Caco-2 (cell line): ENCODE data around the gene PARS2. TPM values are rescaled to one million over a fixed set of nuclear protein-coding genes. Genes with fewer than 3 reads are reported as not detected.

ENCODE experiments used
- BruUV-seq: library from RNA; stranded (reverse); fragments of 400-500 nt; replicated peaks from 2 replicates; lab custom pipeline; 2021; lab: Mats Ljungman, UMichigan
- CTCF ChIA-PET: fragments of 300-600 bp; sonication (Branson Sonifier 250); formaldehyde crosslinking; loops from one replicate; lab custom pipeline; 2022; ENCODE audit warnings: antibody characterized with exemption; lab: Charles Lee
- POLR2A ChIA-PET: fragments of 300-600 bp; sonication (Branson Sonifier 250); formaldehyde crosslinking; loops from one replicate; lab custom pipeline; 2022; ENCODE audit warnings: antibody characterized with exemption; lab: Charles Lee
- DNase-seq, 2 experiments: peaks; one replicate each; pipeline versions ENCODE4 v3.0.0 to v3.0.0-alpha.2; 2020 to 2022
- H3K27me3 ChIP-seq: replicated peaks from 2 replicates; pipeline ENCODE4 v1.6.0; 2011; ENCODE audit warnings: low read length; ENCODE audit not compliant: control insufficient read depth, insufficient read depth
- H3K36me3 ChIP-seq: 2 replicates; pipeline ENCODE4 v1.5.1; 2011; ENCODE audit warnings: low read length; ENCODE audit not compliant: control insufficient read depth, insufficient read depth
- H3K4me1 ChIP-seq: fragments of 250-450 bp; sonication (Bioruptor Pico); 2 replicates; pipeline ENCODE4 v1.5.1; 2020; ENCODE audit warnings: mild to moderate bottlenecking
- H3K4me3 ChIP-seq: 2 replicates; pipeline ENCODE4 v1.5.1; 2011; ENCODE audit warnings: low read depth, mild to moderate bottlenecking, control low read depth, low read length
- H3K9me3 ChIP-seq: fragments of 250-450 bp; sonication (Bioruptor Pico); 2 replicates; pipeline ENCODE4 v1.5.1; 2020; ENCODE audit warnings: mild to moderate bottlenecking, moderate library complexity
- H3K27ac Mint-ChIP-seq: one replicate; pipeline ENCODE4 v1.8.0; 2022; ENCODE audit warnings: mixed read lengths; ENCODE audit not compliant: unreplicated experiment
- H3K27me3 Mint-ChIP-seq: one replicate; pipeline ENCODE4 v1.8.0; 2022; ENCODE audit warnings: mixed read lengths; ENCODE audit not compliant: insufficient read depth, unreplicated experiment
- H3K36me3 Mint-ChIP-seq: one replicate; pipeline ENCODE4 v1.8.0; 2022; ENCODE audit warnings: mild to moderate bottlenecking, mixed read lengths; ENCODE audit not compliant: insufficient read depth, unreplicated experiment
- H3K4me1 Mint-ChIP-seq: one replicate; pipeline ENCODE4 v1.8.0; 2022; ENCODE audit warnings: low read depth, mixed read lengths; ENCODE audit not compliant: unreplicated experiment
- H3K4me3 Mint-ChIP-seq: one replicate; pipeline ENCODE4 v1.8.0; 2022; ENCODE audit warnings: mild to moderate bottlenecking, moderate library complexity, mixed read lengths; ENCODE audit not compliant: unreplicated experiment
- H3K9me3 Mint-ChIP-seq: one replicate; pipeline ENCODE4 v1.8.0; 2022; ENCODE audit warnings: mixed read lengths; ENCODE audit not compliant: unreplicated experiment
- CTCF ChIP-seq, 2 experiments: fragments of 200-600 bp in 1 of 2; IDR thresholded peaks; 1 replicate in 1 of 2; 2 replicates in 1 of 2; pipeline versions ENCODE4 v1.5.1 to v1.8.0; 2011 to 2022; ENCODE audit warnings: antibody characterized with exemption in 1 of 2, control low read depth in 1 of 2, inconsistent platforms in 1 of 2, low read depth in 1 of 2, low read length in 1 of 2, mild to moderate bottlenecking in 1 of 2, moderate library complexity in 1 of 2; ENCODE audit not compliant: insufficient read depth in 1 of 2, severe bottlenecking in 1 of 2, unreplicated experiment in 1 of 2
- intact Hi-C: fragments of 100-400 bp; cut with micrococcal nuclease; formaldehyde crosslinking; loops from one replicate; pipeline ENCODE4 v1.10.0; 2022; ENCODE audit not compliant: unreplicated experiment
- total RNA-seq: library from RNA; stranded (reverse); gene quantifications from 2 replicates; pipeline ENCODE4 v1.2.3, GENCODE V29; 2022

Gene PARS2
- total RNA-seq, 1 experiment from 2014 or later, result 5.8 TPM

DNA sequence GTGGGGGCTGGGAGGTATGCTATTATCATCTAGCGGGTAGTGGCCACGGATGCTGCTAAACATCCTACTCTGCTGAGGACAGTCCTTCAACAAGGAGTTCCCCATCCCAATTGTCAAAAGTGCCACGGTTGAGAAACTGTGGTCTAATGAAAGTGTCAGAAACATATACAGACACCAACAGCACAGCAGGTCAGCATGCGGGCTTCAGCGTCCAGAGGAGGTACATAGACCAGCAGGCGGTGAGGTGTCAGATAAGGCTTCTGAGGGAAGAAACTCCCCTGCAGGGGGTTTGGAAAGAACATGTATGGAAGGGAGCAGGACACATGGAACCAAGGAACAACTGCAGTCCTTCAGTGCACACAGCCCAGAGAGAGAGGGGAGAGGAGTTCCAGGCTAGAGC is 53.5 kb downstream of the PARS2 start:
- Histone ChIP-seq H3K36me3 (no peaks in the 10 kb centered on the region), H3K4me3 (no peak overlapping the region), H3K9me3 (no peaks in the 10 kb centered on the region), H3K4me1 (no peaks in the 10 kb centered on the region), H3K27me3 (no peaks in the 10 kb centered on the region)
- Mint-ChIP-seq H3K27ac (no peak overlapping the region), H3K4me3 (no peak overlapping the region), H3K27me3 (peaks cover 2% of the 10 kb centered on the region), H3K4me1 (peaks cover 8% of the 10 kb centered on the region), H3K9me3 (no peaks in the 10 kb centered on the region), H3K36me3 (peaks cover 5% of the 10 kb centered on the region)
- ChIA-PET POLR2A (no interaction called here), CTCF (no interaction called here)
- no peak for TF ChIP-seq CTCF (IDR thresholded peaks at IDR 0.05; ENCODE audit: insufficient read depth in 1 of 2, low read depth in 1 of 2, low read length in 1 of 2, severe bottlenecking in 1 of 2, unreplicated experiment in 1 of 2)
- no peak for DNase-seq
- BruUV-seq, result no TSS peak
- intact Hi-C loops, result no loop called here

DNA sequence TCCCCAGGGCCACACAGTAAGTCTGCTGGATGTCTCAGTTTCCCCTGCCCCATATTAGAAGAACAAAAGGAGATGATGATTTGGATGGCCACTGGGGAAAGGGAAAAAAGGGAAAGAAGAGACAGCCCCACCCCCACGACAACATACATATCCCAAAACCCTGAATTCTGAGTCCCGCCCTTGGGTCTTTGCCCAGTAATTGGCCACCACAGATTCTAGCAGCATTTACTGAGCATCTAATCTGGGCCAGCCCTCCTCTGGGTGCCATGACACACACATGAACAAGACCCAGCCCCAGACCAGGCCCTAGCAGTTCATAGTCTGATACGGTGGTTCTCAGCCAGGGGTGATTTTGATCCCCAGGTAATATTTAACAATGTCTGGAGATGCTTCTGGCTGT is 53.9 kb downstream of the PARS2 start:
- Histone ChIP-seq H3K9me3 (no peaks in the 10 kb centered on the region), H3K27me3 (no peaks in the 10 kb centered on the region), H3K36me3 (no peaks in the 10 kb centered on the region), H3K4me1 (no peaks in the 10 kb centered on the region), H3K4me3 (no peak overlapping the region)
- BruUV-seq, result no TSS peak
- ChIA-PET CTCF (no interaction called here), POLR2A (no interaction called here)
- no peak overlapping the region for H3K4me3 Mint-ChIP-seq
- no peak for TF ChIP-seq CTCF (IDR thresholded peaks at IDR 0.05; ENCODE audit: insufficient read depth in 1 of 2, low read depth in 1 of 2, low read length in 1 of 2, severe bottlenecking in 1 of 2, unreplicated experiment in 1 of 2)
- no peaks in the 10 kb centered on the region for H3K9me3 Mint-ChIP-seq
- H3K4me1 Mint-ChIP-seq, result peaks cover 6% of the 10 kb centered on the region
- DNase-seq, result no peak
- H3K27me3 Mint-ChIP-seq, result peaks cover 3% of the 10 kb centered on the region
- peaks cover 5% of the 10 kb centered on the region for H3K36me3 Mint-ChIP-seq
- H3K27ac Mint-ChIP-seq, result no peak overlapping the region
- intact Hi-C loops, result no loop called here

DNA sequence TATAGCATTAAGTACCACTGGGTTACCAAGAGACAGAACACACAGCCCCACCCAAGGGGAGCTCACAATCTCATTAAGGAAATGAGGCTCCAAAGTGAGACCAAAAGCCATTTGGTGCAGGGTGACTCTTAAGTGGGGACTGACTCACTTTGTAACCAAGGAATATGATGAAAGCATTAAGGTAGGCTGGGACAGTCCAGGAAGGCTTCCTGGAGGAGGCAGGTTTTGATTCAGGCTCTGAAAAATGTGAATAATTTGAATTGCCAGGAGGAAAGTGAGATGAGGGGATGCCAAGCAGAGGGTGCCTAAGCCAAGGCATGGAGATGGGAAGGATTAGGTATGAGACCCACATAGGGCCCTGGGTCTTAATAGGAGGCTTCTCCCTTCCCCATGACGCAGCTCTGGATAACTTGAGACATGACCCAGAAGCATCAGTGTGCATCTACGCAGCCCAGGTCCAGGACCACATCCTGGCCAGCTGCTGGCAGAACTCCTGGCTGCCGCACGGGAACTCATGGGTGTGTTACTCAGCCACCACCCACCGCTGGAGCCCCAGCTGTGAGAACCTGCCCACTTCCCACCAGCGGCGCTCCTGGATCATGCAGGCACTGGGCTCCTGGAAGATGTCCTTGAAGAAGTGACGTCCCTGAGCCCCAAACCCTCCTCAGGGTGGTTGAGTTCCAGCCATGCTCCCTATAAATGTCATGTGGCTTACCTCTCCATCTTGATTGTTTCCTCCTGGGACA is 54.6 kb downstream of the PARS2 start:
- H3K36me3 ChIP-seq, result no peaks in the 10 kb centered on the region
- H3K9me3 Mint-ChIP-seq, result no peaks in the 10 kb centered on the region
- H3K4me1 ChIP-seq, result no peaks in the 10 kb centered on the region
- ChIA-PET CTCF (no interaction called here), POLR2A (no interaction called here)
- no peak overlapping the region for H3K27ac Mint-ChIP-seq
- H3K4me3 Mint-ChIP-seq, result no peak overlapping the region
- no peaks in the 10 kb centered on the region for H3K27me3 ChIP-seq
- no TSS peak for BruUV-seq
- no peak for TF ChIP-seq CTCF (IDR thresholded peaks at IDR 0.05; ENCODE audit: insufficient read depth in 1 of 2, low read depth in 1 of 2, low read length in 1 of 2, severe bottlenecking in 1 of 2, unreplicated experiment in 1 of 2)
- no peak overlapping the region for H3K4me3 ChIP-seq
- peaks cover 5% of the 10 kb centered on the region for H3K36me3 Mint-ChIP-seq
- H3K27me3 Mint-ChIP-seq, result peaks cover 8% of the 10 kb centered on the region
- intact Hi-C loops, result no loop called here
- no peak for DNase-seq
- no peaks in the 10 kb centered on the region for H3K4me1 Mint-ChIP-seq
- H3K9me3 ChIP-seq, result no peaks in the 10 kb centered on the region
